ENCODE measurements around the gene SUSD2. TPM values are rescaled to one million over a fixed set of nuclear protein-coding genes. Genes with fewer than 3 reads are reported as not detected.

SUSD2 gene
- total RNA-seq, 4 donors from 2014 or later = 0.88 to 17.6 (median 2.8) TPM

DNA sequence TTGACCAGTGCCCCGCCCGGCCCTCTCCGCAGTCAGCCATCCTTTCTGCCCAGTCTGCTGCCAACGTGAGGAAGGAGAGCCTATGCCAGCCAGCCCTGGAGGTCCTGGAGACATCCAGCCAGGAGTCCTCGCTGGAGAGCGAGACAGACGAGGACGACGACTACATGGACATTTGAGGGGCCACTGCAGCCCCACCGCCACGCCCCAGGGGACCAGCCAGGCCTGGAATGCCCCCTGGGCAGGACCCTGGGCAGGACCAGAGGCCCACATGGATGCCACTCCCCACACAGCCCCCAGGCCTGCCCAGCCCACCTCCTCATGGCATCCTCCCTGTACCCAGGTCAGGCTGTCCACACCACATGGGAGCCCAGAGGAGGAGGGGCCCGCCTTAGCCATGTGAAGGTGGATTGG, 3.3 kb upstream of the SUSD2 start:
- H3K27ac ChIP-seq = peak overlapping the region; percentile 25 to 37
- H3K9me3 ChIP-seq = no peaks in the 10 kb centered on the region
- H3K36me3 ChIP-seq = no peaks in the 10 kb centered on the region
- no peak for TF ChIP-seq POLR2A (IDR thresholded peaks at IDR 0.05)
- DNase-seq = no peak
- intact Hi-C loops (cut with DNase I; ENCODE audit: low total_unique reads) = loop anchor here (10.0 kb wide), 1 partner anchor 73 kb away; no protein-coding TSS in a partner anchor
- H3K4me1 ChIP-seq = peaks cover 0 to 8% of the 10 kb centered on the region in 2 donors
- no peak overlapping the region for H3K4me3 ChIP-seq
- no peaks in the 10 kb centered on the region for H3K27me3 ChIP-seq

DNA sequence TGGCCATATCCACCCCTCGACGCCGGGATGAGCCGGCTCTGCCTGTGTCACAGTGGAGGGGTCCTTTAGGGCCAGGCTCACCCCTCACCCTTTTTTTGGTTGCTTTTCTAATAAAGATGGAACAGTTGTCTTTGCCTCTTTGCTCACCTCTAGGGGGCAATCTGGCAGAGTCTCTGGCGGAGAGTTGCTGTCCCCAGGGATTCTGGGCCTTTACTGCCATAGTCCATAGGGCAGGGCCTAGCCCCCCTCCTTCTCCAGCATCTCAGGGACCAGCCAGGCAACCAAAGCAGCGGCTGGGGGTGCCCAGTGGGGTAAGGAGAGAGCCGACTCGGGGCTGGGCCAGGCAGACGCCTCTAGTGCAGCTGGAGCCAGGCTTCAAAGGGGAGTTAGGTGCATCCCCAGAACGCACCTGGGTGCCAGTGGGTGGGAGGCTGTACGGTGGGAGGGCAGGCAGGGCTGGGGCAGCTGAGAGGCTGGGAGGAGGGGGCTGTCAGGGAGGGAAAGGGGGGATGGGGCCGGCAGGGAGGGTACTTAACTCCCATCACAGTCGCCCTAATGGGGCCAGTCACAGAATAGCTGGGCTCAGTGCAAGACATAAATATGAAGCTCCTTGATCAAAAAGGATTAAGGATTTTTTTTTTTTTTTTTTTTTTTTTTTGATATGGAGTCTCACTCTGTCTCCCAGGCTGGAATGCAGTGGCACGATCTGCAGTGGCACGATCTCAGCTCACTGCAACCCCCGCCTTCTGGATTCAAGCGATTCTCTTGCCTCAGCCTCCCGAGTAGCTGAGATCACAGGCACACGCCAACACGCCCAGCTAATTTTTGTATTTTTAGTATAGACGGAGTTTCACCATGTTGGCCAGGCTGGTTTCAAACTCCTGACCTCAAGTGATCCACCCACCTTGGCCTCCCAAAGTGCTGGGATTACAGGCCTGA, 2.5 kb upstream of the SUSD2 start:
- Histone ChIP-seq H3K4me1 (peaks cover 0 to 8% of the 10 kb centered on the region in 2 donors), H3K27me3 (no peaks in the 10 kb centered on the region), H3K36me3 (no peaks in the 10 kb centered on the region), H3K4me3 (no peak overlapping the region), H3K27ac (peak overlapping the region; percentile 23 to 37), H3K9me3 (no peaks in the 10 kb centered on the region)
- intact Hi-C loops (cut with DNase I; ENCODE audit: low total_unique reads) = loop anchor here (10.0 kb wide), 1 partner anchor 74 kb away; no protein-coding TSS in a partner anchor
- TF ChIP-seq, protein P1, sequence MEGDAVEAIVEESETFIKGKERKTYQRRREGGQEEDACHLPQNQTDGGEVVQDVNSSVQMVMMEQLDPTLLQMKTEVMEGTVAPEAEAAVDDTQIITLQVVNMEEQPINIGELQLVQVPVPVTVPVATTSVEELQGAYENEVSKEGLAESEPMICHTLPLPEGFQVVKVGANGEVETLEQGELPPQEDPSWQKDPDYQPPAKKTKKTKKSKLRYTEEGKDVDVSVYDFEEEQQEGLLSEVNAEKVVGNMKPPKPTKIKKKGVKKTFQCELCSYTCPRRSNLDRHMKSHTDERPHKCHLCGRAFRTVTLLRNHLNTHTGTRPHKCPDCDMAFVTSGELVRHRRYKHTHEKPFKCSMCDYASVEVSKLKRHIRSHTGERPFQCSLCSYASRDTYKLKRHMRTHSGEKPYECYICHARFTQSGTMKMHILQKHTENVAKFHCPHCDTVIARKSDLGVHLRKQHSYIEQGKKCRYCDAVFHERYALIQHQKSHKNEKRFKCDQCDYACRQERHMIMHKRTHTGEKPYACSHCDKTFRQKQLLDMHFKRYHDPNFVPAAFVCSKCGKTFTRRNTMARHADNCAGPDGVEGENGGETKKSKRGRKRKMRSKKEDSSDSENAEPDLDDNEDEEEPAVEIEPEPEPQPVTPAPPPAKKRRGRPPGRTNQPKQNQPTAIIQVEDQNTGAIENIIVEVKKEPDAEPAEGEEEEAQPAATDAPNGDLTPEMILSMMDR (IDR thresholded peaks at IDR 0.05) = peak in 1 of 4 experiments; percentile 5
- no peak for TF ChIP-seq POLR2A (IDR thresholded peaks at IDR 0.05)
- DNase-seq = no peak

DNA sequence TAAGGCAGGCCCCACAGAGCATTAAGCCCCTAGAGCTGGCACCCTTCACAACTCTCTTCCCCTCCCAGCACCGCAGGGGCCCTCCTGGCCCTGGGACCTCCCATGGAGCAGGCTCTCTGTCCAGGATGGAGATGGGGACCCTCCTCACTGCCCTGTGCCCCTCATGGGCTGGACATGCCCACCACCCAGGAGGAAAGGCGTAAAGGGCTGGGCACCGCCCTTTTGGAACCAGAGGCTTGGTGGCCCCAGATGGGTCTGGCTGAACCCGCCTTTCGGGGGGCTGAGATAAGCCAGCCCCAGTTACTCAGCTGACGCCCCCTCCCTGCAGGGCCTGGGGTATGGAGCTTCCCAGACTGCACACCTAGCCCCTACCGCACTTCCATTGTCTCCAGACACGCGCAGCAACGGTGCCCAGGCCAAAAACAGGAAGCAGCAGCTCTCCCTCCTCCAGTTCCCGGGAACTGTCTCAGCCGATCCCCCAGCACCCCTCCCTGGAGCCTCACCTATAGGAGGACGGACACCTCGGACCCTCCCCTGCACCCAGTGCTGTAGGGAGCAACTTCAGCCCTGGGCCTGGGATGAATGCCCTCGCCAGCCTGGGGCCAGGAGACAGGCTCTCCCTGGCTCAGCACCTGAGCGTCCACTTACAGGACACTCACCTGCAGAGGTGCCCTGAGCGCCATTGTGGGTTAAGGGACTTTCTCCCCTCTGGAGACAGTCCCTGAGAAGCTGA, 1.6 kb upstream of the SUSD2 start:
- Histone ChIP-seq H3K27ac (peak overlapping the region in 1 of 2 donors; percentile 23), H3K4me3 (no peak overlapping the region), H3K27me3 (no peaks in the 10 kb centered on the region), H3K9me3 (no peaks in the 10 kb centered on the region), H3K36me3 (no peaks in the 10 kb centered on the region), H3K4me1 (peaks cover 0 to 8% of the 10 kb centered on the region in 2 donors)
- no peak for TF ChIP-seq POLR2A (IDR thresholded peaks at IDR 0.05)
- TF ChIP-seq, protein P1 (IDR thresholded peaks at IDR 0.05) = no peak
- DNase-seq = no peak
- intact Hi-C loops (cut with DNase I; ENCODE audit: low total_unique reads) = loop anchor here (10.0 kb wide), 1 partner anchor 75 kb away; no protein-coding TSS in a partner anchor

DNA sequence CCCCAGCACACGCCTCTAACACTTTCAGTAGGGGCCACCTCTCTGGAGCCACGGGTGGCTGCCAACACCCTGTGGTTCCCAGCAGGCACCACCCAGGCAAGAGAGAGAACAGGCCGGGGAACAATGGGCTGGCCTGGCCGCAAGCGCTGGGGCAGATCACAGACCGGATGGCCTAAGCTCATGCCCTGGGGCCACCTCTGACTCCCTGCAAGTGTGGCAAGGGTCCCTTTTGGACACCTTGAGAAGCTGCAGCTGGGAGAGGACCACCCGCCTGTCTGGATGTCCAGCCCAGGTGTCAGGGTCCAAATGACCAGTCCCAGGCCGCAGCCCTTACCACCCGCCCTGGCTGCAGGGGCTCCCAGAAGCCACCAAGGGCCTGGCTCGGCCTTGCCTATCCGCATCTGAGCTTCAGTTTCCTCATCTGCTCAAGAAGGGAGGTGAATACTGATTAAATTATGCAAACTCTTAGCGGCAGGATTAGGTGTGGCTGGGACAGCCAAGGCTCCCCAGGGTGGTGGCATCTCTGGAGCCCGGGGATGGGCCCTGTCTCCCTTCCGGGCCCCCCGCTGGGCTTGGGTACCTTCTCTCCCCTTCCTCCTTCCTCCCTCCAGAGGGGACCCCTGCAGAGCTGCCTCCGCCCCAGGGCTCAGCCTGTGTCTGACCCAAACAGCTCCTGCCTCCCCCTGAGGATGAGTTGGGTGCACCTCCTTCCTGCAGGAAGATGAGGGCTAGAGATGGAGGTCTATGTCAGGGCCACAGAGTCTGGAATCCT, 785 bp upstream of the SUSD2 start:
- Histone ChIP-seq H3K9me3 (no peaks in the 10 kb centered on the region), H3K4me3 (no peak overlapping the region), H3K27me3 (no peaks in the 10 kb centered on the region), H3K36me3 (no peaks in the 10 kb centered on the region), H3K27ac (peak overlapping the region; percentile 41 to 47), H3K4me1 (no peaks in the 10 kb centered on the region)
- TF ChIP-seq, protein P1 (IDR thresholded peaks at IDR 0.05) = no peak
- no peak for TF ChIP-seq POLR2A (IDR thresholded peaks at IDR 0.05)
- intact Hi-C loops (cut with DNase I; ENCODE audit: low total_unique reads) = no loop called here
- DNase-seq = no peak
